GM20000 (cell line): ENCODE measurements around the gene SRF.
"Not testable (repeated sequence)": the region's sequence is repeated elsewhere in the genome, so short reads cannot be mapped to it uniquely, and the experiment has no call there.

Source experiments
- DNase-seq: peaks from one replicate; pipeline ENCODE4 v3.0.0; 2012; ENCODE audit warnings: low spot score
- CTCF ChIP-seq: IDR thresholded peaks from 2 replicates; pipeline ENCODE4 v1.5.1; 2012; ENCODE audit warnings: mild to moderate bottlenecking, control low read depth; ENCODE audit errors: extremely low read depth, missing control alignments

SRF gene

GRCh38 chr6:43127877-43128276 lies 43.2 kb upstream of the SRF start:
- no peak for TF ChIP-seq CTCF
- DNase-seq: no peak

GRCh38 chr6:43128926-43129325 lies 42.1 kb upstream of the SRF start:
- no peak for DNase-seq
- TF ChIP-seq CTCF: no peak

DNA sequence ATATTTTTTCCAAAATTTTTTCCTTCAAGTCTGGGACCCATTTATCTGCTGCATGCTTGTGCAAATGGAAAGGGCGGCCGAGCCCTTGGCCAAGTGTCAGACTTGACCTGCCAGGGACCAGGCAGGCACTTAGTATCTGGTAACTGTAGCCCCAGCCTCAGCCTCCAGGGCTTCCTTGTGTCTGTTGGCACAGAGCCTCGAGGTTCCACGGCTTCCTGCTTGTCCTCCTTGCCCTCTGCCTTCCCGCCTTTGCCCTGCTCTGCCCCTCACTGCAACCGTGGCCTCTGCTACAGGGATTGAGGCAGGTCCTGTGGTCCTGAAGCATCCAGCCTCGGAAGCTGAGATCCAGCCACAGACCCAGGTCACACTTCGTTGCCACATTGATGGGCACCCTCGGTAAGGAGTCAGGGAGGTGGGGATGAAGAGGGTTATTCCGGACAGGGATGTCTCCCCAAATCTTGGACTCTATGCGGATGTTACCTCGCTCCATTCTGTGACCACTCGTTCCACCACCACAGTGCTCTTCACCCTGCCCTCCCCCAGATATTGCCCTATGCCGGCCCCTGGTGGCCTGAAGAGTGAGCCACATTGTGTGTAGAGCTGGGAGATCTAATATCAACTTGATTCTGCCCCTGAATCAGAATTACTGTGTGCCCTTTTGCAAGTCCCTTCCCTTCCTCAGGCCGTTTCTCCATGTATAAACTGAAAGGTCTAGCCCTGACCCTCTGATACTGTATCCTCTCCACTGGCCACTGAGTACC lies 41.5 kb upstream of the SRF start:
- TF ChIP-seq CTCF: peak; percentile 25
- peak; percentile 52 for DNase-seq

DNA sequence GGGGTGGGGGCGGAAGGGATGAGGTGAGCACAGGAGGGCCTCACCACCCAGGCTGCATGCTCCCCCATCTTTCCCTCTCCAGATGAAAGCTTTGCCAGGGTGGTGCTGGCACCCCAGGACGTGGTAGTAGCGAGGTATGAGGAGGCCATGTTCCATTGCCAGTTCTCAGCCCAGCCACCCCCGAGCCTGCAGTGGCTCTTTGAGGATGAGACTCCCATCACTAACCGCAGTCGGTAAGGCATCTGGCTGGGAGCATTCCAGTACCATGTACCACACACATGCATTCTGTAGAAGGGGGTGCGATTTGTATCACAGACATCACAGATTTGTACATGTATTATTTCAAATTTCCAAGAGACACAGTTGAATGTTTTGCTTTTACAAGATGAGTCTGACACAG lies 40.6 kb upstream of the SRF start:
- no peak for DNase-seq
- TF ChIP-seq CTCF: no peak

DNA sequence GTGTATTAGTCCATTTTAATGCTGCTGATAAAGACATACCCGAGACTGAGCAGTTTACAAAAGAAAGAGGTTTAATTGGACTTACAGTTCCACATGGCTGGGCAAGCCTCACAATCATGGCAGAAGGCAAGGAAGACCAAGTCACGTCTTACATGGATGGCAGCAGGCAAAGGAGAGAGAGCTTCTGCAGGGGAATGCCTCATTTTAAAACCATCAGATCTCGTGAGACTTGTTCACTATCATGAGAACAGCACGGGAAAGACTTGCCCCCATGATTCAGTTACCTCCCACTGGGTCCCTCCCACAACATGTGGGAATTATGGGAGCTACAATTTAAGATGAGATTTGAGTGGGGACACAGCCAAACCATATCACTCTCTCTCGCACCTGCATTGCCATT lies 39.7 kb upstream of the SRF start:
- not testable (repeated sequence) for DNase-seq

GRCh38 chr6:43138267-43138666 lies 32.8 kb upstream of the SRF start:
- DNase-seq: no peak
- no peak for TF ChIP-seq CTCF

DNA sequence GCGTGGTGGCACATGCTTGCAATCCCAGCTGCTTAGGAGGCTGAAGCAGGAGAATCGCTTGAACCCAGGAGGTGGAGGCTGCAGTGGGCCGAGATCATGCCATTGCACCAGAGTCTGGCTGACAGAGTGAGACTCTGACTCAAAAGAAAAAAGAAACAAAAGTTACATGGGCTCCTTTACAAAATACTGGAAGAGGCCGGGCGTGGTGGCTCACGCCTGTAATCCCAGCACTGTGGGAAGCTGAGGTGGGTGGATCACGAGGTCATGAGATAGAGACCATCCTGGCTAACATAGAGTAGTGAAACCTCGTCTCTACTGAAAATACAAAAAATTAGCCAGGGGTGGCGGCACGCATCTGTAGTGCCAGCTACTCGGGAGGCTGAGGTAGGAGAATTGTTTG lies 31.1 kb upstream of the SRF start:
- not testable (repeated sequence) for DNase-seq

- TF ChIP-seq CTCF: no peak
- DNase-seq: no peak
These were observed 29.4 kb upstream of the SRF start for GRCh38 chr6:43141644-43142043.
